HFF-Myc (cell line): ENCODE data around the gene FAM227A.

Experiments used
- DNase-seq: peaks from one replicate; pipeline ENCODE4 v3.0.0-alpha.2; 2011; ENCODE audit warnings: low read depth; ENCODE audit errors: extremely low read depth
- H3K4me3 ChIP-seq: replicated peaks from 2 replicates; pipeline ENCODE4 v1.5.1; 2011; ENCODE audit warnings: low read depth, mild to moderate bottlenecking, control low read depth, low read length
- TF ChIP-seq, protein P1 (sequence below): IDR thresholded peaks from 2 replicates; pipeline ENCODE4 v1.5.1; 2012; ENCODE audit warnings: mild to moderate bottlenecking, low read depth, low read length, control low read depth; ENCODE audit errors: missing control alignments

The FAM227A gene

GRCh38 chr22:38694049-38694448 lies 37.9 kb upstream of the FAM227A start:
- TF ChIP-seq, protein P1, sequence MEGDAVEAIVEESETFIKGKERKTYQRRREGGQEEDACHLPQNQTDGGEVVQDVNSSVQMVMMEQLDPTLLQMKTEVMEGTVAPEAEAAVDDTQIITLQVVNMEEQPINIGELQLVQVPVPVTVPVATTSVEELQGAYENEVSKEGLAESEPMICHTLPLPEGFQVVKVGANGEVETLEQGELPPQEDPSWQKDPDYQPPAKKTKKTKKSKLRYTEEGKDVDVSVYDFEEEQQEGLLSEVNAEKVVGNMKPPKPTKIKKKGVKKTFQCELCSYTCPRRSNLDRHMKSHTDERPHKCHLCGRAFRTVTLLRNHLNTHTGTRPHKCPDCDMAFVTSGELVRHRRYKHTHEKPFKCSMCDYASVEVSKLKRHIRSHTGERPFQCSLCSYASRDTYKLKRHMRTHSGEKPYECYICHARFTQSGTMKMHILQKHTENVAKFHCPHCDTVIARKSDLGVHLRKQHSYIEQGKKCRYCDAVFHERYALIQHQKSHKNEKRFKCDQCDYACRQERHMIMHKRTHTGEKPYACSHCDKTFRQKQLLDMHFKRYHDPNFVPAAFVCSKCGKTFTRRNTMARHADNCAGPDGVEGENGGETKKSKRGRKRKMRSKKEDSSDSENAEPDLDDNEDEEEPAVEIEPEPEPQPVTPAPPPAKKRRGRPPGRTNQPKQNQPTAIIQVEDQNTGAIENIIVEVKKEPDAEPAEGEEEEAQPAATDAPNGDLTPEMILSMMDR: no peak

GRCh38 chr22:38689651-38690050 lies 33.5 kb upstream of the FAM227A start:
- DNase-seq: no peak
- TF ChIP-seq, protein P1: no peak

More at GRCh38 chr22:38694049-38694448, 37.9 kb upstream of the FAM227A start:
- DNase-seq: no peak
- H3K4me3 ChIP-seq: no peak overlapping the region

DNA sequence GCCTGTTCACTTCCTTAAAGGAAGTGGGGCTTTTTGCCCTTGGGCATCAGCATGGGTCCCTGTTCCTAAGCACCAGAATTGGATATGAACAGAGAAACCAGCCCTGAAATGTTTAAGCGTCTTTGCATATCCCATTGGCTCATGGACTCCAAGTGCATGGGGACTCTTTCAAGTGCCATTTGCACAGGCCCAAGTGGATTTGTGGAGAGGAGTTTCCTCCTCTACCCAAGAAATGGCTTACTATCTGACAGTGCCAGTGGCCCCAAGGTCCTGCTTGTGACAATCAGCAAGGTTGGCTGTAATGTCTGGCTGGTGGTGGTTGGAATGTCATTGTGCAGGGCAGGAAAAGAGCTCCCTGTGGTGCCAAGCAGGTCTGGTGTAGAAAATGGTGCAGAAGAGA lies 29.6 kb upstream of the FAM227A start:
- TF ChIP-seq, protein P1: no peak
- no peak overlapping the region for H3K4me3 ChIP-seq
- no peak for DNase-seq

More at GRCh38 chr22:38689651-38690050, 33.5 kb upstream of the FAM227A start:
- H3K4me3 ChIP-seq: no peak overlapping the region

DNA sequence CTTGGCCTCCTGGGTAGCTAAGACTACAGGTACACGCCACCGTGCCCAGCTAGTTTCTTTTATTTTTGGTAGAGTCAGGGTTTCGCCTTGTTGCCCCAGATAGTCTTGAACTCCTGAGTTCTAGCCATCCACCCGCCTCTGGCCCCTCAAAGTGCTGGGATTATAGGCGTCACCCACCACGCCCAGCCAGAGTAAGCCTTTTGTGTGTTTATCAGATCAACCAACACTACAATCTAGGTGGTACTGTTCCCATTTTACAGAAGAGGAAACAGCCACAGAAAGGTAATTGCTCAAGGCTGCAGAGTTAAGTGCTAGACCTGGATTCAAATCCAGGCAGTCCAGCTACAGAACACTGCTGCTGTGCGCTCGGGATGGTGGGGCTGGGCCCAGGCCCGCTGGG lies 28.7 kb upstream of the FAM227A start:
- TF ChIP-seq, protein P1: no peak
- DNase-seq: no peak
- no peak overlapping the region for H3K4me3 ChIP-seq

- TF ChIP-seq, protein P1: peak; percentile 63
- DNase-seq: peak; percentile 56
- peak within 1 kb of the TSS; percentile 100 for H3K4me3 ChIP-seq
Observed at GRCh38 chr22:38681582-38682335, 25.6 kb upstream of the FAM227A start, which contains the start of gene TOMM22. TOMM22 (plus strand) TSS chr22:38681957; CDS start chr22:38681979, 22 bp downstream.

DNA sequence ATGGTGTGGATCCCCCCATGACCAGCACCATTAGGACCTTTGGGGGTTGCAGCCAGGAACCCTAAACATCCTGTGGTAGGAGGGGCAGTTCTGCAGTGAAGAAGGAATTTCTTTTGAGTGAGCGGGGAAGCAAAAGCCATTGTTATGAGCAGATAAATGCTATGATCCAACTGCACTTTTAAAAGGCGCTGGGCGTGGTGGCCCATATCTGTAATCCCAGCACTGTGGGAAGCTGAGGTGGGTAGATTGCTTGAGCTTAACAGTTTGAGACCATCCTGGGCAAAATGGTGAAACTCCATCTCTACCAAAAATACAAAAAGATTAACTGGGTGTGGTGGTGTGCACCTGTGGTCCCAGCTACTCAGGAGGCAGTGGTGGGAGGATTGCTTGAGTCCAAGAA lies 19.6 kb upstream of the FAM227A start:
- TF ChIP-seq, protein P1: no peak
- H3K4me3 ChIP-seq: no peak overlapping the region
- no peak for DNase-seq

DNA sequence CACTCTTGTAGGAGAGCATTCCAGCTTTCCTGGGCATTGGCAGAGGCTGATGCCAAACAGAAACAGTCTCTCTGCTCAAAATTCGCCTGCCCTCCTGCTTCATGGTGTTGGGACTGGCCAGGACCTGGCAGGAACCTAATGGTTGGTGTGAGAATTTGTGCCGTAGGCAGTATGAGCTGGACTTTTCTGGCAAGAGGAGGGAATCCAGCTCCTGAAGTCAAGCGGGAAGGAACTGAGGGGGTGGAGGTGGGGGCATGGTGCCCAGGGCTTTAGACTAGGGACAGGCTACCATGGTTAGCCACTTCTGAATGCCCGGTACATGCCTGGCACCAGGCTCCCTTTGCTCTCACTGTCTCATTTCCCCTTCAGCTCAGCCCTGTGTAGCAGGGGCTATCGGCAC lies 18.7 kb upstream of the FAM227A start:
- no peak overlapping the region for H3K4me3 ChIP-seq
- no peak for DNase-seq
- TF ChIP-seq, protein P1: no peak
